AG09319 (cell line): Measurements from ENCODE around the gene DMD.

ENCODE experiments used
- DNase-seq: peaks from one replicate; pipeline ENCODE4 v3.0.0-alpha.2; 2010; ENCODE audit warnings: low read depth; ENCODE audit errors: extremely low read depth
- TF ChIP-seq, protein P1 (sequence below): IDR thresholded peaks from 2 replicates; pipeline ENCODE4 v1.5.1; 2011; ENCODE audit warnings: low read depth, mild to moderate bottlenecking, inconsistent platforms, low read length, moderate library complexity

Gene DMD

GRCh38 chrX:31715675-31716074 lies 1495.7 kb downstream of the DMD start:
- DNase-seq, result no peak
- TF ChIP-seq, protein P1, sequence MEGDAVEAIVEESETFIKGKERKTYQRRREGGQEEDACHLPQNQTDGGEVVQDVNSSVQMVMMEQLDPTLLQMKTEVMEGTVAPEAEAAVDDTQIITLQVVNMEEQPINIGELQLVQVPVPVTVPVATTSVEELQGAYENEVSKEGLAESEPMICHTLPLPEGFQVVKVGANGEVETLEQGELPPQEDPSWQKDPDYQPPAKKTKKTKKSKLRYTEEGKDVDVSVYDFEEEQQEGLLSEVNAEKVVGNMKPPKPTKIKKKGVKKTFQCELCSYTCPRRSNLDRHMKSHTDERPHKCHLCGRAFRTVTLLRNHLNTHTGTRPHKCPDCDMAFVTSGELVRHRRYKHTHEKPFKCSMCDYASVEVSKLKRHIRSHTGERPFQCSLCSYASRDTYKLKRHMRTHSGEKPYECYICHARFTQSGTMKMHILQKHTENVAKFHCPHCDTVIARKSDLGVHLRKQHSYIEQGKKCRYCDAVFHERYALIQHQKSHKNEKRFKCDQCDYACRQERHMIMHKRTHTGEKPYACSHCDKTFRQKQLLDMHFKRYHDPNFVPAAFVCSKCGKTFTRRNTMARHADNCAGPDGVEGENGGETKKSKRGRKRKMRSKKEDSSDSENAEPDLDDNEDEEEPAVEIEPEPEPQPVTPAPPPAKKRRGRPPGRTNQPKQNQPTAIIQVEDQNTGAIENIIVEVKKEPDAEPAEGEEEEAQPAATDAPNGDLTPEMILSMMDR, result no peak

DNA sequence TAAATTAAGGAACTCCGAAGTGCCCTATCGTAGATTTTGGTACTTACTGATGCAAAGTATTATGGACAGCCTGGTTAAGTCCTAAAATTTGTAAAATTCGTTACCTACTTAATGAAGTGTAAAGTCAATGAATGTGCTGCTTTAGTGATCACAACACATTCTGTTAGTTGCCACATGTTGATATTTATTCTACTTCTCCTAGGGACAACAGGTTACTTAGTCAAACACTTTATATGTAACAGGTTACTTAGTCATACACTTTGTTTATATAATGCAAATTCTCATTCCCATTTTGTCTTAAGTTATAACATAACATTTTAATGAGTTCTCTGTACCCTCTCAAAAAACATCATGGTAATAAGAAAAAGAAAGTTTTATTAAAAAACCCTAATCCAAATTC lies 1496.6 kb downstream of the DMD start:
- DNase-seq, result no peak
- TF ChIP-seq, protein P1, result no peak

DNA sequence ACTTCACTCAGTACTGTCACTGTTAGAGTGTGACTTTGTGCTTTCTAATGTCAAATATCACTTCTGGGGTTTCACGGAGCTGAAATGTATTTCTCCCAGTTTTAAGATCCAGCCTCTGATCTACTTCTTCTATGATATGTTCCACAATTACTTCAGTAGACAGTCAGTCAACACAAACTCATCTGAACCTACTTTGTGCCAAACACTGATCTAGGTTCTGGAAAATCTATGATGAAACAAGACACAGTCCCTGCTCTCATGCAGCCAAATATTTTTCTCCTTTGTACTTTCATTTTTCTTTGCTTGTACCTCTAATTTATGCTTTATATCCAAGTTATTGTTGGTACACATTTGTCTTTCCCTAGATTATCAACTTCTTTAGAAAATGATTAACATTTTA lies 1498.2 kb downstream of the DMD start:
- DNase-seq, result no peak

DNA sequence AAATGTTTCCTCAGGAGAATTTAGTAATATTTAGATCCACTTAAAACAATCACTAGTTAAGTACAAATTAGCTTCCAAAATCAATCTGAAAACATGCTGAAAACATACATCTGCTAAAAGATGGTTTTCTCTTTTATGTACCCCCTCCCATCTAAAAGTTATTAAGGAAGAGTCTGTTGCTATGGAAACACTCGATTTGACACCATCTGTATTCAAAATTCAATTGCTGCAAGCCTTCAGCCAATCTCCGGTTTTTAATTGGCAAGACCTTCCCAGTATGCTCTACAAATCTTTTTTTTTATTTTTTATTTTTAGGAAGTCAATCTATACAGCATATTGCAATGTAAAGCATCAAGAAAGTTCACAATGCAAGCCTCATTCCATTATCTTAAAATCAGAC lies 1500.2 kb downstream of the DMD start:
- TF ChIP-seq, protein P1, result no peak
- DNase-seq, result no peak

More for the DNA sequence above, 1498.2 kb downstream of the DMD start:
- TF ChIP-seq, protein P1, result no peak

DNA sequence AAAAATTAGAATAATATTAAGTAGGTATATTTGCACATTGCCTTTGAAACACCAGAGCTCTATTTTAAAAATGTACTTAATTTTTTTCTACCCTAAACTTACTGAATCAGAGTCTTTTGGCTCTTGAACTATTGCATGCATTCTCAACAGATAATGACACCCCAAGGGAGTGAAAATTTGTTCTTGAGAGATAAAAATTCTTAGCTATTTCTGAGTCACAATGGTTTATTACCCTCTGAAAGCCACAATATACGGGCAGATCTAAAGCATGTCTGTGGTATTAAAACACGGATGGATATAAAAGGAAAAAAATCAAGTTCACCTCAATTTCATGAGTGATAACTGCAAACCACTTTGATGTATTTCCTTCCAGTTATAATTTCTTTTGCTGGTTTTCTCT lies 1503.2 kb downstream of the DMD start:
- no peak for DNase-seq
- TF ChIP-seq, protein P1, result no peak

DNA sequence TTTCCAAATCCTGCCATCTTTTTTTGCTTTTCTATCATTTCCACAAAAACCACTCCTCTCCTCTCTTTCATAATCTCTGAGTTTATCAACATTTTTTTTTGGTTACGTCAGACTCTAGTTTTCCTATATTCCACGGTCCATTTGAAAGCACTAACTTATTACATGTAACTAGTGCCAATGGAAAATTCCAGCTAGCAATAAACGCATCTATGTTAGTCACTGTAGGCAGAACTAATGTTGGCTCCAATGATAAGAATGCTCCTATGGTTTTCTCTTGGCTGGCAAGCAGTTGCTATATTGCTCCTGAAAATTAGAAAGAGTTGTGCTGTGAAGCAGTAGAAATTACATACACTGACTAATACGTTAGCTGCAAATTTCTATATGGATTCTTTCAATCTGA lies 1504.9 kb downstream of the DMD start:
- TF ChIP-seq, protein P1, result no peak
- no peak for DNase-seq

GRCh38 chrX:31705816-31706215 lies 1505.5 kb downstream of the DMD start:
- DNase-seq, result no peak
- TF ChIP-seq, protein P1, result no peak
